22Rv1 (cell line): ENCODE data around the gene TSPAN4.

Source experiments
- ZFX ChIP-seq: fragments of 450-650 bp; IDR thresholded peaks from 2 replicates; pipeline ENCODE4 v1.6.1; 2017; ENCODE audit warnings: antibody characterized with exemption, borderline replicate concordance
- TF ChIP-seq, protein P1 (sequence below): fragments of 450-650 bp; IDR thresholded peaks from 2 replicates; pipeline ENCODE4 v1.5.1; 2017; ENCODE audit warnings: mild to moderate bottlenecking

DNA sequence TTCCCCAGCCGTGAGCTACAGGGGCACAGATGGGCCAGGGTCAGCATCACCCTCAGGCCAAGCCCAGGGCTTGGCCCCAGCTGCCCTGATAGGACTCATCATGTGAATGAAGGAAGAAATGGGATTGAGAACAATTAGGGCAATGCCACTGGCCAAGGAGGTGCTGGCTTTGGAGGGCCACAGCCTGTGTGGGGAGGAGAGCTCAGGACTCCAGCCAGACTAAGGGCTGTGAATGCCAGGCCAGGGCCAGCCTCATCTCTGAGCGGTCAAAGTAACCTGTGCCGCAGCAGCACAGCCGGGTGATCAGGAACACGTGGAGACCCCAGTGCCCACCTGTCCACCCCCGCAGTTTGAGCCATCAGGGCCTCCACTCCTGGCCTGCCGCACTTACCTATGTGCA, 57.9 kb downstream of the TSPAN4 start:
- TF ChIP-seq, protein P1, sequence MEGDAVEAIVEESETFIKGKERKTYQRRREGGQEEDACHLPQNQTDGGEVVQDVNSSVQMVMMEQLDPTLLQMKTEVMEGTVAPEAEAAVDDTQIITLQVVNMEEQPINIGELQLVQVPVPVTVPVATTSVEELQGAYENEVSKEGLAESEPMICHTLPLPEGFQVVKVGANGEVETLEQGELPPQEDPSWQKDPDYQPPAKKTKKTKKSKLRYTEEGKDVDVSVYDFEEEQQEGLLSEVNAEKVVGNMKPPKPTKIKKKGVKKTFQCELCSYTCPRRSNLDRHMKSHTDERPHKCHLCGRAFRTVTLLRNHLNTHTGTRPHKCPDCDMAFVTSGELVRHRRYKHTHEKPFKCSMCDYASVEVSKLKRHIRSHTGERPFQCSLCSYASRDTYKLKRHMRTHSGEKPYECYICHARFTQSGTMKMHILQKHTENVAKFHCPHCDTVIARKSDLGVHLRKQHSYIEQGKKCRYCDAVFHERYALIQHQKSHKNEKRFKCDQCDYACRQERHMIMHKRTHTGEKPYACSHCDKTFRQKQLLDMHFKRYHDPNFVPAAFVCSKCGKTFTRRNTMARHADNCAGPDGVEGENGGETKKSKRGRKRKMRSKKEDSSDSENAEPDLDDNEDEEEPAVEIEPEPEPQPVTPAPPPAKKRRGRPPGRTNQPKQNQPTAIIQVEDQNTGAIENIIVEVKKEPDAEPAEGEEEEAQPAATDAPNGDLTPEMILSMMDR, result no peak
- no peak for TF ChIP-seq ZFX
